A673 (cell line): ENCODE measurements around the gene PLEK.

Experiments used
- CTCF ChIP-seq: fragments of 300-800, 200-600 bp; sonication (generic); conservative IDR thresholded peaks from 2 replicates; pipeline ENCODE4 v1.5.1; 2017; ENCODE audit warnings: low read depth, mild to moderate bottlenecking, antibody characterized with exemption, low read length, moderate library complexity, mixed read lengths
- EZH2 ChIP-seq: fragments of 200-600 bp; sonication (generic); IDR thresholded peaks from 2 replicates; pipeline ENCODE4 v1.6.1; 2017; ENCODE audit warnings: borderline replicate concordance, low read depth, mild to moderate bottlenecking, mixed read lengths, antibody characterized with exemption, low read length; ENCODE audit not compliant: poor library complexity, severe bottlenecking

DNA sequence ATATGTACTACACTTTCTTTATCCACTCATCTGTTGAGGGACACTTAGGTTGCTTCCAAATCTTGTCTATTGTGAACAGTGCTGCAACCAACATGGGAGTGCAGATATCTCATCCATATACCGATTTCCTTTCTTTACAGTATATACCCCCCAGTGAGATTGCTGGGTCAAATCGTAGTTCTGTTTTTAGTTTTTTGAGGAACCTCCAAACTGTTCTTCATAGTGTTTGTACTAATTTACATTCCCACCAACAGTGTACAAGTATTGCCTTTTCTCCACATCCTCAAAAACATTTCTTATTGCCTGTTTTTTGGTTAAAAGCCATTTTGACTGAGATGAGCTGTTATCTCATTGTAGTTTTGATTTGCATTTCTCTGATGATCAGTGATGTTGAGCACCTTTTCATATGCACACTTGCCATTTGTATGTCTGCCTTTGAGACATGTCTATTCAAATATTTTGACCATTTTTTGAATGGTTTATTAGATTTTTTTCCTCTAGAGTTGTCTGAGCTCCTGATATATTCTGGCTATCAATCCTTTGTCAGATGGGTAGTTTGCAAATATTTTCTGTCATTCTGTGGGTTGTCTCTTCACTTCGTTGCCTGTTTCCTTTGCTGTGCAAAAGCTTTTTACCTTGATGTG, 12.2 kb downstream of the PLEK start:
- TF ChIP-seq CTCF (no peak), EZH2 (no peak)
